HG02840 (cell line): Measurements from ENCODE around the gene ZDHHC9.

Experiments used
- ATAC-seq: cut with Tn5 transposase; IDR thresholded peaks from one replicate; pipeline ENCODE4 v1.9.1; 2021; ENCODE audit warnings: mild to moderate bottlenecking, moderate library complexity, moderate number of reproducible peaks; ENCODE audit not compliant: unreplicated experiment, low FRiP score

The ZDHHC9 gene

DNA sequence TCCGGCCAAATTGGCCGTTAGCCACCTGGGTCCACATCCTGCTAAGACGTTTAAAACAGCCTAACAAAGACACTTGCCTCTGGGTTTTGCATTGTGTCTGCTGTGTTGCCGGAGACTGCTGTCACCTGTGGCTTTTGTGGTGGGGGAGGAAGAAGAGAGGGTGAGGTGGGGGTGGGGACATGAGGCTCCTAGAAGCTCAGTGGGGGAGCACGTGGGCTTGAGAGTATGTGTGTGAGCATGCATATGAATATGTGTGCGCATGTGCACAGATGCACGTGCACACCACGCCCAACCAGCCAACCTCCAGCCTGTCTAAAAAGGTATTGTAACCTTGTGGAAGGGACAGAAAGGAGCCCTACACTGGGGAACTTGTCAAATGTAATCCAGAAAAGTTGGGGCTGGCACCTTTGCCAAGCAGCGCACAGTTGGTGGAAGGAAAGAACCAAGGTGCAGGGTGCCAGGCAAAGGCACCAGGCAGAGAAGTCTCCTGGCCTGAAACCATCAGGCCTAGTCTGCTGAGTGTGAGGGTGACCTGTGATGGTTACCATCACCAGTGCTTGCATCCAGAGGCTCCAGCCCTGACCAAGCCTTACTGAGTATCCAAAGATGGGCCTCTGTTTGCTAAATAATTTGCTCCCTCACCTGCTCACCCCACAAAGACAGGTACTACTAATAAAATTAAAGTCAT is 74.1 kb downstream of the ZDHHC9 start:
- ATAC-seq = peak; percentile 49

DNA sequence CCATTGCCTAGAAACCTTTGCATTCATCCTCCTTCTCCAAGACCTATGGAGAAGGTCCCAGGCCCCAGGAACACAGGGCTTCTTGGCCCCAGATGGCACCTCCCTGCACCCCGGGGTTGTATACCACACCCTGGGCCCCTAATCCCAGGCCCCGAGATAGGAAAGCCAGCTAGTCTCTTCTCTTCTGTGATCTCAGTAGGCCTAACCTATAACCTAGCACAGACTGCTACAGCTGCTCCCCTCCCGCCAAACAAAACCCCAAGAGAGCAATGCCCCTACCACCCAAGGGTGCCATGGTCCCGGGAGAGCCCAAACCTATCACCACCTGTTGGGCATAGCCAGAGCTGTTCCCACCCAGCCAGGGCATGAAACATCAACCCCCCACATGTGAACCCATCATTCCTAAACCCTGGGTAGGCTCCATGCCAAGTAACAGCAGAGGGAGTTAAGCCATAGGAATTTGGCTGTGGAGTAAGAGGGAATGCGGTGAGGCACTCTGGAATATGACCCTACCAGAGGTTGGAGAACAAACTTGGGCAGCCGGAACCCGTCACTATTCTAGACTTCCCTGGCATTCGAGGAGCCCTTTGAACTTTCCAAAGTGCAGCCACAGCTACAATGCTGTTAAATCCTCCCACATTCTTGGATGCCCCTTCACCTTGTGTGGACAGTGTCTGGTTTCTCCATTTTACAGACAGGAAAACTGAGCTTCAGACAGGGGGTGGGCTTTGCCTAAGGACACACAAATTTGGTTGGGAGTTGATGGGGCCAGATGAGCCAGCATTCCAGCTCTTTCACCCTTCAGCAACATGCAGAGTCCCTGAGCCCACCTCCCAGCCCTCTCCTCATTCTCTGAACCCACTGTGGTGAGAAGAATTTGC is 74.9 kb downstream of the ZDHHC9 start:
- ATAC-seq = no peak

DNA sequence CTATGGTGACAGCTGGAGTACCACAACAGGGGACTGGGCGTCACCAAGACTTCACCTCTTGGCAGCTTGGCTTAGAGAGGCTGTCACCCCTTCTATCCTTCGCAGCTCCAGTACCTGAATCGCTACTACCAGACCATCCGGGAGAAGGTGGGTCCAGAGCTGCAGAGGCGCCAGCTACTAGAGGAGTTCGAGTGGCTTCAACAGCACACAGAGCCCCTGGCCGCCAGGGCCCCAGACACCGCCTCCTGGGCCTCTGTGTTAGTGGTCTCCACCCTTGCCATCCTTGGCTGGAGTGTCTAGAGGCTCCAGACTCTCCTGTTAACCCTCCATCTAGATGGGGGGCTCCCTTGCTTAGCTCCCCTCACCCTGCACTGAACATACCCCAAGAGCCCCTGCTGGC is 75.5 kb downstream of the ZDHHC9 start:
- no peak for ATAC-seq

DNA sequence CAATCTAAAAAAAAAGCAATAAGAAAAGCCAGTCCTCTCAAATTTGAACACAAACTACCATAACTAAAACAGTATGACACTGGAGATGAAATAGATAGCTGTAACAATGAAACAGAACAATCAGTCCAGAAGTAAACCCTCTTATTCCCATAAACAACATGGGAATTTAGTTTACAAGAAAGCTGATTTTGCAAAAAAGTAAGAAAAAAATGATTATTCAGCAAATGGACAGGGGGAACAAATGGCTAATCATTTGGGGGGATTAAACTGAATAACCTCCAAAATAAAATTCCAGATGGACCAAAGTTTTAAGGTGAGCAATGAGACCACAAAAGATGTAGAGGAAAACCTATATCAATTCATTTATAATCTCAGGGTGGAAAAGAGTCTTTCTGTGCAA is 80.0 kb downstream of the ZDHHC9 start:
- ATAC-seq = no peak

DNA sequence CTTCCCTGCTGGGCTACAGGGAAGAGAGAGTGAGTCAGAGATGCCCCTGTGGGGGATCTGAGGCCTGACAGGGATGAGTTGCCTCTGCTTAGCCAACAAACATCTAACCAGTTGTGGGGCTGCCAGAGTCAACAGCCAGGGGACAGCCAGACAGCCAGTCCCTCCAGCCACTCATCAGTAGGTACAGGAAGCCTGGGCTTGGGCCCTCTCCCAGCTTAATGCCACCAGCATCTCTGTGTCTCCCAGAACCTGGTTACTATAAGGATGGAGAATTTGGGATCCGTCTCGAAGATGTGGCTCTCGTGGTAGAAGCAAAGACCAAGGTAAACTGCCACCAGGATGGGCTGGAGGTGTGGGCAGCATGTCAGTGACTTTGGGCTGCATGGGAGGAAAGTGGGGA is 81.2 kb downstream of the ZDHHC9 start:
- no peak for ATAC-seq

DNA sequence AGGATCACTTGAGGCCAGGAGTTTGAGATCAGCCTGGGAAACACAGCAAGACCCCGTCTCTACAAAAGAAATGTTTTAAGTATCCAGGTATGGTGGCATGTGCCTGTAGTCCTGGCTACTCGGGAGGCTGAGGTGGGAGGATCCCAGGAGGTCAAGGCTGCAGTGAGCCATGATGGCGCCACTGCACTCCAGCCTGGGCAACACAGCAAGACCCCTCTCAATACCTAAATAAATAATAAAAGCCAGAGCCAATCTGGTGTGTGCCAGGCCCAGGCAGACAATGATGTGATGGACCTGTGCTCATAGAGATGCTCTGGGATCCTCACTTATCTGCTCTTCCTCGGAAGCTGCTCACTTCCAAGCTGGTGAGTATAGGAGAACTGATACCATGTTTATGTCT is 82.1 kb downstream of the ZDHHC9 start:
- no peak for ATAC-seq

DNA sequence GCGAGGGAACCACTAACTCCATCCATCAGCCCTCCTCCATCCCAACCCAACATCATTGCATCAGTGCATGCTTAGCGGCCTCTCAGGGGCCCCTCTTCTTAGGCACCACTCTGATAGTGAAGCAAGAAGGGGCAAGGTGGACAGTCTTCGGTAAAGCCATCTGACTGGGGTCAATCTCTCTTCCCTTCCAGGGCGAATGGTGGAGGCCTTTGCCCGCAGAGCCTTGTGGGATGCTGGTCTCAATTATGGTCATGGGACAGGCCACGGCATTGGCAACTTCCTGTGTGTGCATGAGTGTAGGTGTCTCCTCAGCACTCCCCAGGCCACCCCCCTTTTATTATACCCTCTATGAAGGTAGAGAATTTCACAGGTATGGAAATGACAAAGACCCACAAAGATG is 82.7 kb downstream of the ZDHHC9 start:
- ATAC-seq = no peak

DNA sequence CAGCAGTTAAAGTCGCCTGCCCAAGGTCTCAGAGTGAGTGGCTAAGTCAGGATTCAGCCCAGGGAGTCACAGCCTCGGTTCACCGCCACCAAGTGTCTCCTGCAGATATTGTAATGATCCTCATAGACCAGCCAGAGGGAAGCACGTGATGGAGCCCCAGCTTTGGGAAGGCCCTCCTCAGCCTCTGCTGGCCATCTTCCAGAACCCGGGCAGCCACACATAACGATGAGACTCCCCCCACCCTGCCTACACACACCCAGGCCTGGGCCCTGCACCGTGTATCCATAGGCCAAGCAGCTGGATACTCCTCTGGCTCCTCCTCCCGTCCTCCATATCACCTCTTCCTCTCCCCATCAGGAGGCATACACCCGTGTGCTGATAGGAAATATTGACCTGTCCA is 83.5 kb downstream of the ZDHHC9 start:
- no peak for ATAC-seq

DNA sequence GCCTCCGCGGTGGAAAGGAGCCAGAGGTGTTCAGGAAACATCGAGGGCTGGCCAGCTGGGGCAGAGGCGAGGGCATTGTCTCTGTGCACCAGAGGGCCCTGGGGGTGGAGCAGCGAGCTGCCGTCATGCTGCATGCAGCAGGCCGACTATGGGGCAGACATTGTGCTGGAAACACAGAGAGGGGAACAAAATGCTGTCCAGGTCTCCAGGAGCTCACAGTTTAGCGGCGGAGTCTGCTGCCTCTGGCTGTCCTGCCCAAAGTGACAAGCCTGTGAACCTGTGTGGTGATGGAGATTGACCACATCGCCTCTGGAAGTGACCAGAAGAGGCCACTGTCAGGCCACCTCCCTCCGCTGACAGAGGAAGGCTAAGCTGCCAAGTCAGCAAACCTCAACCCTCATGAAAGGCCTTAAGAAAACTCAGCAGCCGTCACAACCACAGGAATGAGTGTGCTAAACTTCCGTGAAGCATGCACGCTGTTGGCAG is 84.1 kb downstream of the ZDHHC9 start:
- ATAC-seq = no peak

DNA sequence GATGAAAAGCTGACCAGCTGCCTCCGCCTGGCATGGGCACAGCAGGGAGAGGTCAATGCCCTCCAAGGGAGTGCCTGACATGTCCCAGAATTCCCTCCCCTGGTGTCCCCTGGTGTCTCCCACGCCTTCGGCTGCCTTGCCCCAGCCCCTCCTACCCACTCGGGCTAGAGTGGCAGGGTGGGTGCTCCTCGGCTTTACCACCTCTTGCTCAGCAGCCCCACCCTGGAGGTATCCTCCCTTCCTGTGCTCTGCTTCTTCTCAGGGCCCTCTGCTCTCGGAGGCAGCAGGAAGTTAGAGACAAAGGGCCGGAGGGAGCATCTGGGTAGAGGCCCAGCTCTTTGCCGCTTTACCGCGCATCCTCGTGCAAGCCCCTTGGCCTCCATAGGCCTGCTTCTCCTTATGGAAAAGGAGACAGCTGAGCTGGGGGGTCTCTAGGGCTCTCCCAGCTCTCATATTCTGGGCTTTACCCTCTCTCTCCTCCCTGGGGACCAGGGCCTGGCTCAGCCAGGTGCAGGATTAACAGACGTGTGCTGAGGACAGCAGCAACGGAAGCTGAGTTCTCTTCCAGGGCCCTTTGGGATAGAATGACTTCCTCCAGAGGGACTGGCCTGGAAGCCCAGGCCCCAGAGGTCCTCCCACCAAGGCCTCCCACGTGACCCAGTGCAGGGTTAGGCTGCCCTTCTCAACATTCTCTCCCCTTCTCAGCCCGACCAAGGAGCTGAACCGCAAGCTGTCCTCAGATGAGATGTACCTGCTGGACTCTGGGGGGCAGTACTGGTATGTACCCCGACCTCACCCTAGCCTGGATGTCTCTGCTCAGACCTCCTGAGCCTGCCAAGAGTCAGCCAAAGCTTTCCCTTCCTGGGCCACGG is 87.7 kb downstream of the ZDHHC9 start:
- ATAC-seq = no peak

DNA sequence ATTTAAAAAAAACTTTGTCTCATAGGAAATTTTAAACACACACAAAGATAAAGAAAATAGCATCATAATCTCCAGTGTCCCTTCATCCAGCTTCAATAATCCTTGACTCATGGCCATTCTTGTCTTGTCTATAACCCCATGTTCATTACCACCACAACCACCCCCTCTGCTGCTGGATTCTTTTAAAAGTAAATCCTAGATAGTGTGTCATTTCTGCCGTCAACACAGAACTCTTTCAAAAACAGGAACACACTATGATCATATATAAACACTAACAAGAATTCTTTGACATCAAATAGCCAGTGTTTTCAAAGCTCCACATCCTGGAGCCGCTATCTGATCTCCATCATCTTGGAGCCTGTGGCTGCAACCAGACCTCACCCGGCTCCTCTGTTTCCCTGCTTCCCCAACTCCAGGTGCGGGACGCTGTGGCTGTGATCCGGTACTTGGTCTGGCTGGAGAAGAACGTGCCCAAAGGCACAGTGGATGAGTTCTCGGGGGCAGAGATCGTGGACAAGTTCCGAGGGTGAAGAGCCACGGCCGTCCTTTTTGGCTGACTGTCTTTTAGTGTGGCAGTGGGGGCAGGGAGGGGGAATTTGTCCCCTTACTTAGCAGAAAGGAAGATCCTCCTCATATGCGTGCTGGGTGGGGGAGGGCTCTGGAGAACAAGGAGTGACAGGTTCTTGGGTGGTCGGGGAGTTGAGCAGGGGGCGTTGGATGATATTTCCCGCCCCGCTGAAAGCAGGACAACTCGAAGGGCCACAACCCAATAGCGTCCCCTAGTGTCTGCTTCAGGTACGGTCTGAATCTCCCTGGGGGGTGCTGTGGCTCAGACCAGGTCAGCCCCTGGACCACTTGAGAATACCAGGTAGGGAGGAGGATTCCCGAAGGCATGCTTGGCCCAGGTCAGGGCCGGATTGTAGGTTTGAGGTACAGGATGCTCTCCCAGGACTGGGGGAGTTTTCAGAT is 89.3 kb downstream of the ZDHHC9 start:
- ATAC-seq = no peak
